ENCODE results near the gene CSPG4.

DNA sequence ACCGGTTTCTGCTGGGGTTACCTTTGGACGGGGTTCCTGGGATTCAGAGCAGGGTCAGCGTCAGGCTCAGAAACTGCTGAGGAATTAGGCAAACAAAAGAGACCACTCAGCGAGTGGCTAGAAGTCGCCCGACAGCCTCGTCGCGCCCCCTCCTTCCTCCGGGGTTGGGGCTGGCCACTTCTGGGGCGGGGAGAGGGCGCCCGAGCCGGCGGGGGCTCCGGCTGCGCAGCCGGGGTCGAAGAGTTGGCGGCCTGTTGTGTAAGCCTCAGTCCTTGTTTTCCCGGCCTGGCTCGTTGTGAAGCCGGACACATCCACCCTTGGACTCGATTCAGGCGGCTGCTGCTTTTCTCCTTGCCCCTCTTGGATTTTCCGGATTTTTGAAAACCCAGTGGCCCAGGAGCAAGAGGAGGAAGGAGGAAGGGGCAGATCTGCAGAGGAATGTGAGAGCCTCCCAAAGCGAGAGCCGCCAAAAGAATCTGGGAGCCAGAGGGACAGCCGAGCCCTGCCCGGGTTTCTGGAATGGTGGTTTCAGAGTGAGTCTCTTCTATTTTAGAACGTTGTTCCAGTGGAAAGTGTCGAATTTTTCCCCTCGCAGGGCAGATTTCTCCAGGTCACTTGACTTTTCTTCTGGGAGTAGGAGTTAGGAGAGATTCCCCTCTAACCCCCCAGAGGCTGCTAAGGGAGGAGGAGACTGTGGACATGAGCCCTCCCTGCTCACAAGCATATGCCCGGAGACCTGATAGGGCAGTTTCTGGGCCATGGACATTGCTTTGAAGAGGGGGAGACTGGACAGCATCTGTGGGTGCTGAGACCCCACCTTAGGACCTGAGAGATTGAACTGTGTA, 64.3 kb downstream of the CSPG4 start:
- TF ChIP-seq EZH2 (IDR thresholded peaks at IDR 0.05; ENCODE audit: borderline replicate concordance, low read depth, low read length, severe bottlenecking): no peak
- TF ChIP-seq, protein P1, sequence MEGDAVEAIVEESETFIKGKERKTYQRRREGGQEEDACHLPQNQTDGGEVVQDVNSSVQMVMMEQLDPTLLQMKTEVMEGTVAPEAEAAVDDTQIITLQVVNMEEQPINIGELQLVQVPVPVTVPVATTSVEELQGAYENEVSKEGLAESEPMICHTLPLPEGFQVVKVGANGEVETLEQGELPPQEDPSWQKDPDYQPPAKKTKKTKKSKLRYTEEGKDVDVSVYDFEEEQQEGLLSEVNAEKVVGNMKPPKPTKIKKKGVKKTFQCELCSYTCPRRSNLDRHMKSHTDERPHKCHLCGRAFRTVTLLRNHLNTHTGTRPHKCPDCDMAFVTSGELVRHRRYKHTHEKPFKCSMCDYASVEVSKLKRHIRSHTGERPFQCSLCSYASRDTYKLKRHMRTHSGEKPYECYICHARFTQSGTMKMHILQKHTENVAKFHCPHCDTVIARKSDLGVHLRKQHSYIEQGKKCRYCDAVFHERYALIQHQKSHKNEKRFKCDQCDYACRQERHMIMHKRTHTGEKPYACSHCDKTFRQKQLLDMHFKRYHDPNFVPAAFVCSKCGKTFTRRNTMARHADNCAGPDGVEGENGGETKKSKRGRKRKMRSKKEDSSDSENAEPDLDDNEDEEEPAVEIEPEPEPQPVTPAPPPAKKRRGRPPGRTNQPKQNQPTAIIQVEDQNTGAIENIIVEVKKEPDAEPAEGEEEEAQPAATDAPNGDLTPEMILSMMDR (IDR thresholded peaks at IDR 0.05; ENCODE audit: borderline replicate concordance, extremely low read depth, low read length, poor library complexity, severe bottlenecking): no peak

Measured in DND-41 (cell line).